ENCODE measurements around the gene SLC27A1.

The SLC27A1 gene

DNA sequence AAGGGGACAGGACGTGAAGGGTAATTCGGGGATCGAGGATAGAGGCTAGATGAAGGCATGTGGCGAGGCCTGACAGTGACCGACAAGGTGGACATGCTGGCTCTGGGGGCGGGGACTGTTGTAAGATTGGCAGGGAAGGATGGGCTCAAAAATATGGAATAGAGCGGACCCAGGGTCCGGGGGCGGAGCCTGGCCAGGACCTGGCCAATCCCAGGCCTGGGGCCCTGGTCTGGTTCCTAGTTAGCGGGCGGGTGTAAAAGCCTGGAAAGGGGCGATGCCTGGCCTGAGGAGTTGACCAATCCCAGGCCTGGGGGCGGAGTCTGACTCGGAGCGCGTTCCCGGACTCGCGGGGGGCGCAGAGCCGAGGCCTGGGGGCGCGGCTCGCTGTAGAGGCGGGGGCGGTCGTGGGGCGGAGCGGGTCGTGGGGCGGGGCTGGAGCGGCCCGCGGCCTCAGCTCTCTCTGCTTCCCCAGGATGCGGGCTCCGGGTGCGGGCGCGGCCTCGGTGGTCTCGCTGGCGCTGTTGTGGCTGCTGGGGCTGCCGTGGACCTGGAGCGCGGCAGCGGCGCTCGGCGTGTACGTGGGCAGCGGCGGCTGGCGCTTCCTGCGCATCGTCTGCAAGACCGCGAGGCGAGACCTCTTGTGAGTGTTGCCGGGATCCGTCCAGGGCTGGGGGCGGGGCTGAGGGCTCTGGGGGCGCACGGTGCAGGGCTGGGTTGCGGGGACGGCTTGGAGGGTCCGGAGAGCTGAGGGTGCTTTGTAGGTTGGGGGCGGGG lies at the start of gene SLC27A1:
Gene SLC27A1, plus strand, starts transcription at position 457 of the 774 bp plus-strand sequence. Its CDS starts 17 bp downstream, at position 474.
- peak; percentile 96 for DNase-seq

DNA sequence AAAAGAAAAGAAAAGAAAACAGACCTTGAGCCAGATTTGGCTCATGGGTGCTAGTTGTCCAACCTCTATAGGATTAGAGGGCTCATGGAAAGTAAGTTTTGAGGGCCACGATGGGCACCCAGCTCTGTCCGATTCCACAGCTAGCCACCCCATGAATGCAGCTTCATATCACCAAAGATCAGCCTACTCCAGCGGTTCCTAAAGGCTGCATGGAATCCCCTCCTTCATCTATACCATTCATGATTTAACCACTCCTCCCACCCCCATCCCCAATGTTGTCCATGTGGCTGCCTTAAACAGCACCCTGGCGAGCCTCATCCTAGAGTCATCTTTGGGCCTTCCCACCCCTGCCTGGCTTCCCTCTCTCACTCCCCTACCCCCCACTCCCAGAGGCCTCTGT lies 48.4 kb upstream of the SLC27A1 start:
- no peak for DNase-seq

DNA sequence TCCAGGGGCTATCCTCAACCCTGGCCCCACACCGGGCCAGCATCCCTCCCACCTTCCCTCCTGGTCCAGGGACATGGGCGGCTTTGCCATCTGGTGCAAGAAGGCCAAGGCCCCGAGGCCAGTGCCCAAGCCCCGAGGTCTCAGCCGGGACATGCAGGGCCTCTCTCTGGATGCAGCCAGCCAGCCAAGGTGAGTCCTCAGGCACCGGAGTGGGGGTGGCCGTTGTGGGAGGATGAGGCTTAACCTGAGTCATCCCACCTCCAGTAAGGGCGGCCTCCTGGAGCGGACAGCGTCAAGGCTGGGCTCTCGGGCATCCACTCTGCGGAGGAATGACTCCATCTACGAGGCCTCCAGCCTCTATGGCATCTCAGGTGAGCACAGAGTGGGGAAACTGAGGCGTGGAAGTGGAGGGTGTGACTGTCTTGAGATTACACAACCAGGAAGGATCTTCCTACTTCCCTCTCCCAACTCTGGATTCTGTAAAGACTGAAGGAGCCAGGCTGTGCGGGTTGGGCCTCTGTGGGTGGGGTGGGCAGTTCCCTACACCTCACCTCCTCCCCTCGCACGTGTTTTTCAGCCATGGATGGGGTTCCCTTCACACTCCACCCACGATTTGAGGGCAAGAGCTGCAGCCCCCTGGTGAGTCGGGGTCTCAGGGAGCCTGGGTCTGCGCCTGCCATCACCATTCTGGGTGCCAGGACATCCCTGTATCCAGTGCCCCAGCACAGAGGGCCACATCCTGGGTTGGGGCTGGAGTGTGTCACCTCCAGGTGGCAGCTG lies 46.7 kb upstream of the SLC27A1 start:
- DNase-seq, result no peak

DNA sequence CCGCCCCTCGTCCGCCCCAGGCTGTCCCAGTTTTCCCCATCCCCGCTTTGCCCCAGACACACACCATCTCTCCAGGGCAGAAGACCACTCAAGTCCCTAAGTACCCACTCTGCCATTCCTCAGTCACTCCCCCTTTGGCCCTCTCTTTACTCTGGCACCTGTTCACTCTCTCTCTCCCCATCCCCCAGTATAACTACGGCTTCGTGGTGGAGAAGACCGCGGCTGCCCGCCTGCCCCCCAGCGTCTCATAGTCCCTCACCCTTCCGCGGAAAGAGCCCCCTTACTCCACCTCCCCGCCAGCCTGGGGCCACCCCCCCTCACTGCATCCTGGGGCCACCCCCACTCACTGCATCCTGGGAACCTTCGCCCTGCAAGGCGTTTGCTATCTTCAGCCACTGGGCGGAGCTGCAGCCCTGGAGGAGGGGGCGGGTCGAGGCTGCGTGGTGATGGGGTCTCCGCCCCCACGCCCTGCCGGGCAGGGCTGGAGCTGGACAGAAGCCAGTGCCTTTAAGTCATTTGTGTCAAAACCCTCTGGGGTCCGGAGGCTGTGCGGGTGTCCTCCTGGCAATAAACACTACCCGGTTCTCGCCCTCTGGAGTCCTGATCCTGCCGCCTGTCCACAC lies 45.5 kb upstream of the SLC27A1 start:
- peak; percentile 32 for DNase-seq

DNA sequence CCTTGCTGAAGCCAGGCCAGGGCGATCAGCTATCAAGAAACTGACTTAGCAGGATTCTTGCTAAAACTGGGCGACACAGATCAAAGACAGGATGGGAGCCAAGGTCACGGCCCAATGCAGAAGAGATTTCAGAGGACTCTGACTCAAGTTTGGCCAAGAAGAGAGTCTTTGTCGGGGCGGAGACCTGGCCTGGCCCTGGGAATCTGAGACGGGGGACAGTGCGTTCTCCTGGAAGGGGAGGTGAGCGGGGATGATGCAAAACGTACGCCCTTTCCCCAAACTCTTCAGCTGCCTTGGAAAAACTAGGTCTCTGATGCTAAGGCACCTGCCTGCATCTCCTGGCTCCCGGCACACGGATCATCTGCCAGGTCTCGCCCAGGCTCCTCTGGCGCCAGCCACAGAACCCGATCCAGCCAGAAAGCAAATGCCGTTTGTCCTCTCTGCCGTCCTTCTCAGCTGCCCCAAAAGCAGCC lies 40.6 kb upstream of the SLC27A1 start:
- no peak for DNase-seq

DNA sequence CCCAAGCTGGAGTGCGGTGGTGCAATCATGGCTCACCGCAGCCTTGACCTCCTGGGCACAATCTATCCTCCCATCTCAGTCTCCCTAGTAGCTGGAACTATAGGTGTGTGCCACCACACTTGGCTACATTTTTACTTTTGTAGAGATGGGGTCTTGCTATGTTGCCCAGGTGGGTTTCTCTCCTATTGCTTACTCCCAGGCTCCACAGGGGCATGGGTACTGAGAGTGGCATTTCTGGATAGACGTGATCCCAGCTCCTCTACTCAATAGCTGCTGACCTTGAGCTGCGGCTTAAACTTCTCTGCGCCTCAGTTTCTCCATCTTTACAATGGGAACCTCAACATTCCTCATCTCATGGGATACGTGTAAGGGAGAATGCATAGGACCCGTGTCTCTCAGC lies 38.9 kb upstream of the SLC27A1 start:
- no peak for DNase-seq

DNA sequence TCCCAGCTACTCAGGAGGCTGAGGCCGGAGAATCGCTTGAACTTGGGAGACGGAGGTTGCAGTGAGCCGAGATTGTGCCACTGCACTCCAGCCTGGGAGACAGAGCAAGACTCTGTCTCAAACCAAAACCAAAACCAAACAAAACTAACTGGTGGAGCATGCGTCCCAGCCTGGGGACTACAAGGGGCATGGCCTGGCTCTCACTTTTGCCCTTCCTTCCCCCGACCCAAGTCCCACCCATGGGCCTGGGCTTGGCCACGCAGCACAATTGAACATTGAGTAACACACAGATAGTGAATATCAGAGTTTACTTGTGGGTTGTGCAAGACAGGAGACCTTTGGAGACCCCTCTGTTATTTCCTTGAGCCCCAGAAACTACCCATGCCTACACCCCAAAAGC lies 35.1 kb upstream of the SLC27A1 start:
- DNase-seq, result no peak

DNA sequence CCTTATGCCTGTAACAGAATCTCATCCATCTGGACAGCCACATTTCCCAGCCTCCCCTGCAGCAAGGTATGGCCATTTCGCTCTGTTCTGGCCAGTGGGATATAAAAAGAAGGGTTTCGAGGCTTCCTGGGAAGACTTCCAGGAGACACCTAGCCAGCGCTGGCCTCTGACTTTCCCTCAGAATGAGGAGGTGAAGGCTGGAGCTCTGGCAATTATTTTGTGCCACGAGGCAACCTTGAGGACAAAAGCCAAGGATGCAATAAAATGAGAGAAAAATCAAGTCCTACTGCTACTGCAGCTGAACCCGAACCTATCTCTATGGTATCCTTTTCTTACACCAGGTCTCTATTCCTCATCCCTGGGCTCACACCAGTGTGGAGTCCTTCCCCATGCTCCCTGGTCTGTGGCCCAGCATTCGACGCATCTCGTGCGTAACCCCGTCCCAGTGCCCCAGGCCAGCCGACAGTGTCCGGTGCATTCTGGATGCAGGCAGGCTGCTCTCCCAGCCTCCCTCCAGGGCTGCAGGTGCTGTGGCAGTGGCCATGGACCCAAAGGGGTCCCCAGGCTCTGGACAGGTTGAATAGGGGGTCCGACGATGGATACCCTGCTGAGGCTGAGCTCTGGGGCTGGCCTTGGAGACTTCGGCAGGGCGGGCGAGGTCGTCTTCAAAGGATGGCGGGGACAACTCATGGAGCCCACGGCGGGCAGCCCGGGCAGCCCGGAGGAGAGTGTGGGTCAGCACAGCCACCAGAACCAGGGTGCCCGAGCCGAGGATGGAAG lies 34.0 kb upstream of the SLC27A1 start:
- DNase-seq, result no peak

DNA sequence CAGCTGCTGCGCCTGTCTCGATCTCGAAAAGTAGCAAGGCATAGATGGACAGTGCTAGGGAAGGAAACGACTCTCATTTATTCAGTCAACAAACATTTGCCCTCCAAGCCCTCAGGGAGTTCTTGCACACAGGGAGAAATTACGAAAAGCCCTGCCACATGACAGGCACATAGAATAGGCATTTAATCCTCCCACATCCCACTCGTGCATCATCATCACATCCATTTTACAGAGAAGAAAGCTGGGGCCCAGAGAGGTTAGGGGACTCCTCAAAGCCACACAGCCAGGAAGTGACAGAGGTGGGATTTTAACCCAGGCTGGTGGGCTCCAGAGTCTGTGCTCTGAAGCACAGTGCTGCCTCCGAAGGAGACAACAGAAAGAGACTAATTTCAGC lies 33.5 kb upstream of the SLC27A1 start:
- no peak for DNase-seq

DNA sequence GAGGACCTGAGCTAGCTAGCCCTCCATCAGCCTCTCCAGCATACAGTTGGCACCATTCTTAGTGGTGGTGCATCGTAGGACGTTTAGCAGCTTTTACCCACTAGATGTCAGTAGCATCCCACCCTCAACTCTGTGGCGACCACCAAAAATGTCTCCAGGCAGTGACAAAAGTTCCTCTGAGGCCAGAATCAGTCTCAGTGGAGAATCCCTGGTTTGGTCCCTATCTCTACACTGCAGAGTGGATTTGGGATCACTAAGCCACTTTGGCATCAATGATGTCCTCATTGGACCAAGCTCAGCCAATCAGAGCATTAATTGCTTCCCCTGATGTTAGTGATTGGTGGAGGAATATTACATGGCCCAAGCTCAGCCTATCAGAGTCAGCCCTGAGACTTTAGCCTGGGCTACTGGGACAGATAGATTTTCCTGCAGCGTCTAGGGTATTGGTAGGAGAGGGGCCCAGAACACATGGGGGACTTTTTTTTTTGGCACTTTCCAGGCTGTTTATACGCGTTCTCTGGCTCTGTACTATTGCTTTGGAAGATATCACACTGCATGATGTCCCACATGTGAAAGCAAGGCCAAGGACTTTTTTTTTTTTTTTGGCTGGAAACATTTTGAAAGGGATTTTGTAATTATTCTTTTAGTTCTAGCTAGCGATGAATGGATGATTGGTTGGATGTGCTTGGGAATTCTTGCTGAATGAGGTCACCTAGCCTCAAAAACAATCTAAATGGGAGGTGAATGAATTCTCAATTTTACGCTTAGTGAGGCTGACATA lies 28.9 kb upstream of the SLC27A1 start:
- DNase-seq, result no peak

DNA sequence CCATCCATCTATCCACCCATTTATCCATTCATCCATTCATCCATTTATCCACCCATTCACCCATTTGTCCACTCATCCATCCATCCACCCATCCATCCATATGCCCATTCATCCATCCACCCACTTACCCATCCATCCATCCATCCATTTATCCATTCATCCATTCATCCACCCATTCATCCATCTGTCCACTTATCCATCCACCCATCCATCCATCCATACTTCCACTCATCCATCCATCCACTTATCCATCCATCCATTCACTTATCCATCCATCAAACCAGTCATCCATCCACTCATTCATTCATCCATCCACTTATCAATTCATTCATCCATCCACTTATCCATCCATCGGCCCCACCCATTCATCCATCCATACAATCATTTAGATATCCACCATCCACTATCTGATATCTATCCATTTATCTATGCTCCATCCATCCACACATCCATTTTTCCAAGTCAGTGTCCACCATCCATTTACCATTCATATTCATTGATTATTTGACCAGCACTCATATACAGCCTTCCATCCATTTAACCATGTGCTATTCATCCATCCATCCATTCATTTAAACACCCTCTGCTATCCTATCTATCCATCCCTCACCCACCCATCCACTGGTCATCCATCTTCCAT lies 24.7 kb upstream of the SLC27A1 start:
- no peak for DNase-seq

DNA sequence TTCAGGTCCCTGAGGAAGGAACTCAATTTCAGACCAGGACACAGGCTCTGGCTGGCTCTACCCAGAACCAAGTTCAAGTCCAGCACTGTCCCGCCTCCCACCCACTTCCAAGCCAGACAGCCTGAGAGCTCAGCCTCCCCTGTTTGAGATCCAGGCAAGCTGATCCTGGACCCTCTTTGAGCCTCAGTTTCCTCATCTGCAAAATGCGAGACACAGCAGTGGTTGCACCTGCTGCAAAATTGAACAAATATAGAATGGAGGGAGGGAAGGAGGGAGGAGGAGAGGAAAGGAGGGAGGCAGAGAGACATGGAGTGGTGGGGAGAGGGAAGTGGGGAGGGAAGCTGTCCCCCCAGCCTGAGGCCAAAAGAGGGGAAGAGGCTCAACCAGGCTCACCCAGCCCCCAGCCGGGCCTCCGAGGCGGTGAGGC lies 22.6 kb upstream of the SLC27A1 start:
- DNase-seq, result no peak

DNA sequence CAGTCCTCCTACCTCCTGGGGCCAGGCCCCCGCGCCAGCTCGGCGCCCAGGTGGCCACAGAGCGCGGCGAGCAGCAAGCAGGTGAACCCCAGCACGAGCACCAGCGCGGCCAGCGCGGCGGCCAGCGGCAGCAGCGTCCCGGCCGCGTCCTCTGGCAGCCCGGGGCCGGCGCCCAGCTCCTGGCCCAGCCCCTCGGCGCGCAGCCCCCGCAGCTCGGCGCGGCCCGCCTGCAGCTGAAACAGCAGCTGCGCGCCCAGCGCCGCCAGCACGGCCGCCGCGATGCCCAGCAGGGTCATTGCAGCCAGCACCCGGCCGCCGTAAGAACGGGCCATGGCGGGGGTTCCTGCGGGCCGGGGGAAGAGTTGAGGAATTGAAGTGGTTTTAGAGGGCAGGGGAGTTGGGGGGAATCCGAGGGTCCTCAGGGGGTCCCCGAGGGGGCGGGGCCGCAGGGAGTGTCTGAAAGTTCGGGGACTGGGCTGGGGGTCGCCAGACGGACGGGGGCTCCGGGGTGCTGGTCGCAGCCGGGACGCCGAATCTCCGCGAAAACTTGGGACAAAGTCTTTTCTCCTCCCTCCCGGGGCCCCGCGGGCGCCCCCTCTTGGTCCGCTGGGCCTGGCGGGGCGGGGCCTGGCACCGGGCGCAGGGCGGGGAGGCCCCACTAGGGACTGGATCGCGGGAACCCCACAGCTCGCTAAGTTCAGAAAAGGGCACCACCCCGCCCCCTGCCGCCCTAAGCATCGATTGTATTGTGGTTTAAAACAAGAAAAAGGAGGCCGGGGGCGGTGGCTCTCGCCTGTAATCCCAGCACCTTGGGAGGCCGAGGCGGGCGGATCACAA lies 22.0 kb upstream of the SLC27A1 start, which contains the start of gene TMEM221:
Gene TMEM221, minus strand, starts transcription at position 538 of the 837 bp plus-strand sequence. Its CDS starts 206 bp downstream, at position 332.
- DNase-seq, result no peak

DNA sequence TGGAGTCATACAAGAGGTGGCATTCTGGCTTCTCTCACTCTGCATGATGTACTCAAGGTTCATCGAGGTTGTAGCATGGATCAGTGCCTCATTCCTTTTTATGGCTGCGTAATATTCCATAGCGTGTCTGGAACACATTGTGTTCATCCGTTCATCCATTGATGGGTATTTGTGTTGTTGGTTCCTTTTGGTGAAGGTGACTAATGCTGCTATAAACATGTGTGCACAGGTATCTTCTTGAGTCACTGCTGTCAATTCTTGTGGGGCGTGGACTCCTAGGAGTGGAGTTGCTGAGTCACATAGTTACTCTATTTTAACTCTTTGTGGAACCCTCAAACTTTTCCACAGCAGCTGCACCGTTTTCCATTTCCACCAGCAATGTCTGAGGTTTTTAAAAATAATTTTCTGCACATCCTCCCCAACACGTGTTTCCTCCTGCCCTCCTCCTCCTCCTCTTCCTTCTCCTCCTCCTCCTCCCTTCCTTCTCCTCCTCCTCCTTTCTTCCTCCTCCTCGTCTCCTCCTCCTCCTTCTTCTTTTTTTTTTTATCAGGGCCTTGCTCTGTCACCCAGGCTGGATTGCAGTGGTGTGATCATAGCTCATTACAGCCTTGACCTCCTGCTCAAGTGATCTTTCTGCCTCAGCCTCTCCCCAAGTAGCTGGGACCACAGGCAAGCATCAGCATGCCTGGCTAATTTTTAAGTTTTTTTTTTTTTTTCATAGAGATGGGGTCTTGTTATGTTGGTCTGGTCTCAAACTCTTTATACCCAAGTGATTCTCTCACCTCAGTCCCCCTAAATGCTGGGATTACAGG lies 19.9 kb upstream of the SLC27A1 start:
- DNase-seq, result no peak

DNA sequence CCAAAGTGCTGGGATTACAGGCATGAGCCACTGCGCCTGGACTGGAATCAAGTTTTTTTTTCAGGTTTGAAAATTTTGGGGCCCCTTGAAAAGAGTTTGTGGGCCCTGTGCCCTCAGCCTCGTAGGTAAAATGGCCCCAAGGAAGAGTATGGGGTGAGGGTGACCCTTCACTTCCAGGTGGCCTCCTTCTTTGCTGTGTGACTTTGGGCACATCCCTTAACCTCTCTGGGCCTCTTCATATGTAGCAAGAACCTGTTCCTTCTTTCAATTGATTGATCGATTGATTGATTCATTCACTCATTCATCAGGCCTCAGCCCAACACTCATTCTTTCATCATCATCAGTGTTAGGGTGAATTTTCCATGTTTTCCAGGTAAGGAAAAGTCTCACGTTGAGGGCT lies 18.5 kb upstream of the SLC27A1 start:
- no peak for DNase-seq

DNA sequence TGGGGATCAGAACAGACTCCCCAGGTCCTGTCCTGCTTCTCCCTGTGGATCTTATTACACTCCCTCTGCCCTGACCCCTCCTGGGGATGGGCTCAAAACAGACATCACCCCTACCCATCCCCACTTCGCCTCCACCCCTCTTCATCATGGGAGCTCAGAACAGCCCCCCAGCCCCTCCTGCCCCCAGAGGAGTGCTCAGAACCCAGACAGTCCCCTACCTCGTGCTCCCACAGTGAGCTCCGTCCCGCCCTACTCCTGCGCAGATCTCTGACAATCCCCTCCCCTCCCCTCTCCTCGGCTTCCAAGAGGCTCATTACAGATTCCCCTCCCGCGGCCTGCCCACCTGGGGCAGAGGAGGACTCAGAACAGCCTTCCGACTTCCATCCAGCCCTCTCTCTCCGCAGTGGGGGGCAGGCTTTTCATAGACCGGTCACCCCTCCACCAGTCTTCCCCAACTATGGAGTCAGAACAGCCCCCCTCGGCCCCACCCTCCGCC lies 15.7 kb upstream of the SLC27A1 start:
- no peak for DNase-seq

DNA sequence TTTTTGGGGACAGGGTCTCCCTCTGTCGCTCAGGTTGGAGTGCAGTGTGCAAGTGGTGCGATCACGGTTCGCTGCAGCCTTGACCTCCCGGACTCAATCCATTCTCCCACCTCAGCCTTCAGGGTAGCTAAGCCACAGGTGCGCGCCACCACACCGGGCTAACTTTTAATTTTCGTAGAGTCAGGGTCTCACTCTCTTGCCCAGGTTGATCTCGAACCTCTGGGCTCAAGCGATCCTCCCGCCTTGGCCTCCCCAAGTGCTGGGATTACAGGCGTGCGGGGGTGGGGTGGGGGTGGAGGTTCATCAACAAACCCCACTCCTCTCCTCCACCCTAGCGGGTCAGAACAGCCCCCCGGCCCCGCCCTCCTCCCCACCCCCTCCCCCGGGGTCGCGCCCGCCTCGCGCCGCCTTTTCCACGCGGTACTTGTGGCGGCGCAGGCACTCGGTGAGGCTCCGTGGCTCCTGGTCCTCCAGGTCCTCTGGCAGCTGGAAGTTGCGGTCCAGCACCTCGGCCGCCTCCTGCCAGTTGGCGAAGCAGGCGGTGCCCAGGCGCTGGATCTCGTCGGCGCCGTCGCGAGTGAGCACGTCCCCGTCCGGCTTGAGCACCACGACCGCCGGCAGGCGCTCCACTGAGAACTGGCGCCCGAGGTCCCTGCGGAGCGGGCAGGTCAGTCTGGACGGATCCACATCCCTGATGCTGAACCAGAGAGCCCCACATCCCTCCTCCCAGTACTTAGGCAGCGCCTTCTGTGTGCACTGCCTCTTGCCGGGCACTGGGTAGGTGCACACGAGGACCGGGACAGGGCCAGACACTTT lies 14.8 kb upstream of the SLC27A1 start:
- no peak for DNase-seq

DNA sequence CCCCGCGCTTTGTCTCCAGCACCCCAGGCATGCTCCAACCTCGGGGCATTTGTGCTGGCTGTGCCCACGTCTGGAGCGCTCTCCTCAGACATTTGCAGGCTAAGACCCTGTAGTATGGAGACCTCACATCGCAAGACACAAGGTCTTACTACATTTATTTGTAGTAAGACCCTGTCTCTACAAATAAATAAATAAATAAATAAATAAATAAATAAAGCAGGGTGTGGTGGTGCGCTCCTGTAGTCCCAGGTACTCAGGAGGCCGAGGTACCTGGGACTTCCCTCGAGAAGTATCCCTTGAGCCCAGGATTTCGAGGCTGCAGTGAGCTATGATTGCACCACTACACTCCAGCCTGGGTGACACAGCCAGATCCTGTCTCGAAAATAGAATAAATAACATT lies 14.2 kb upstream of the SLC27A1 start:
- no peak for DNase-seq

Measured in NCI-H1092 (cell line).